OCI-LY1 (cell line): ENCODE results near the gene PCDHGB5.

Experiments used
- CTCF ChIP-seq: fragments of 200-600 bp; sonication (generic), shearing (Covaris generic); IDR thresholded peaks from 2 replicates; pipeline ENCODE4 v1.5.1; 2017; ENCODE audit warnings: mild to moderate bottlenecking, antibody characterized with exemption, low read length, moderate library complexity, mixed read lengths
- EZH2 ChIP-seq: fragments of 200-600 bp; sonication (generic), shearing (Covaris generic); IDR thresholded peaks from 2 replicates; pipeline ENCODE4 v1.8.0; 2017; ENCODE audit warnings: borderline replicate concordance, mixed run types, mild to moderate bottlenecking, antibody characterized with exemption, low read length, moderate library complexity, mixed read lengths

DNA sequence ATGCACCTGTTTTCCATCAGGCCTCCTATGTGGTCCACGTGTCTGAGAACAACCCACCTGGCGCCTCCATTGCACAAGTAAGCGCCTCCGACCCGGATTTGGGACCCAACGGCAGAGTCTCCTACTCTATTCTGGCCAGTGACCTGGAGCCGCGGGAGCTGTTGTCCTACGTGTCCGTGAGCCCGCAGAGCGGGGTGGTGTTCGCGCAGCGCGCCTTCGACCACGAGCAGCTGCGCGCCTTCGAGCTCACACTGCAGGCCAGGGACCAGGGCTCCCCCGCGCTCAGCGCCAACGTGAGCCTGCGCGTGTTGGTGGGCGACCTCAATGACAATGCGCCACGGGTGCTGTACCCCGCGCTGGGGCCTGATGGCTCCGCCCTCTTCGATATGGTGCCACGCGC lies 46.2 kb upstream of the PCDHGB5 start:
- TF ChIP-seq CTCF (no peak), EZH2 (no peak)
